K562 (cell line): ENCODE results near the gene ARHGAP28. TPM values are rescaled to one million over a fixed set of nuclear protein-coding genes. Genes with fewer than 3 reads are reported as not detected.
A peak's percentile ranks its signal among the peaks of the same experiment; 100 is the strongest.

Experiments
- ATAC-seq: fragments of 200-7000 bp; cut with Tn5 transposase; 3 replicates; pipeline ENCODE4 v1.9.1; 2020; ENCODE audit warnings: moderate library complexity
- BruUV-seq: library from RNA; stranded (reverse); fragments of 400-500 nt; replicated peaks from 2 replicates; lab custom pipeline; 2021; lab: Mats Ljungman, UMichigan
- CTCF ChIA-PET: fragments of 300-600 bp; formaldehyde crosslinking; extraction: SDS; loops from one replicate; lab custom pipeline; 2021; ENCODE audit warnings: low intra/inter-chr PET ratio; lab: Yijun Ruan, JAX
- POLR2A ChIA-PET: fragments of 300-600, 350-650 bp; sonication (Branson Sonifier 250); formaldehyde crosslinking; extraction: SDS; loops from one replicate; lab custom pipeline; 2021; ENCODE audit warnings: antibody characterized with exemption, inconsistent platforms; lab: Yijun Ruan, JAX
- DNase-seq, 4 experiments: peaks; one replicate each; pipeline versions ENCODE4 v3.0.0 to v3.0.0-alpha.2; 2011 to 2018; ENCODE audit warnings: low spot score in 3 of 4, mixed read lengths in 3 of 4; ENCODE audit errors: extremely low read depth in 1 of 4
- FAIRE-seq: peaks from 2 replicates; lab custom pipeline; 2011; peaks lifted over from hg19 to GRCh38; lab: Jason Lieb, UNC
- H2AFZ ChIP-seq: 2 replicates; pipeline ENCODE4 v1.6.0; 2011; ENCODE audit warnings: low read depth, low read length, control low read depth, inconsistent platforms
- H3K27ac ChIP-seq: fragments of 200-600 bp; 3 replicates; pipeline ENCODE4 v1.8.0; 2011; ENCODE audit warnings: low read depth, mild to moderate bottlenecking, control low read depth, inconsistent platforms, low read length, moderate library complexity, mixed read lengths; ENCODE audit errors: extremely low read depth
- H3K27me3 ChIP-seq, 2 experiments: fragments of 300-600 bp in 1 of 2; 2 replicates in 1 of 2; 3 replicates in 1 of 2; pipeline versions ENCODE4 v1.6.0 to v1.8.0; 2011; ENCODE audit warnings: inconsistent platforms in 2 of 2, low read length in 2 of 2, mild to moderate bottlenecking in 1 of 2, mixed read lengths in 1 of 2, moderate library complexity in 1 of 2; ENCODE audit not compliant: control insufficient read depth in 2 of 2, insufficient read depth in 2 of 2
- H3K36me3 ChIP-seq: fragments of 300-600 bp; 3 replicates; pipeline ENCODE4 v1.8.0; 2011; ENCODE audit warnings: mild to moderate bottlenecking, low read length, inconsistent platforms; ENCODE audit not compliant: control insufficient read depth, insufficient read depth
- H3K4me1 ChIP-seq, 2 experiments: fragments of 200-600 bp in 1 of 2; replicated peaks in 1 of 2; 2 replicates in 1 of 2; 3 replicates in 1 of 2; pipeline versions ENCODE4 v1.5.1 to v1.8.0; 2011; ENCODE audit warnings: inconsistent platforms in 2 of 2, low read length in 2 of 2, mild to moderate bottlenecking in 1 of 2, mixed read lengths in 1 of 2, moderate library complexity in 1 of 2; ENCODE audit not compliant: control insufficient read depth in 2 of 2, insufficient read depth in 2 of 2
- H3K4me2 ChIP-seq: 2 replicates; pipeline ENCODE4 v1.6.1; 2011; ENCODE audit warnings: low read length, control low read depth, inconsistent platforms, mixed read lengths; ENCODE audit not compliant: insufficient read depth
- H3K4me3 ChIP-seq: fragments of 200-600 bp; sonication (generic), shearing (Covaris generic); 2 replicates; pipeline ENCODE4 v1.5.1; 2016; ENCODE audit warnings: control low read depth, inconsistent platforms
- H3K79me2 ChIP-seq: fragments of 200-600 bp; 3 replicates; pipeline ENCODE4 v1.8.0; 2011; ENCODE audit warnings: low read length, inconsistent platforms; ENCODE audit not compliant: control insufficient read depth, insufficient read depth
- H3K9ac ChIP-seq, 2 experiments: 2 replicates each; pipeline versions ENCODE4 v1.6.0 to v1.6.1; 2011; ENCODE audit warnings: low read depth in 2 of 2, low read length in 2 of 2, control low read depth in 1 of 2, inconsistent platforms in 1 of 2, mild to moderate bottlenecking in 1 of 2, mixed read lengths in 1 of 2; ENCODE audit not compliant: insufficient read depth in 1 of 2
- H3K9me1 ChIP-seq: one replicate; pipeline ENCODE4 v1.6.0; 2011; ENCODE audit warnings: inconsistent platforms, mild to moderate bottlenecking, low read length, moderate library complexity; ENCODE audit not compliant: control insufficient read depth, insufficient read depth
- H3K9me3 ChIP-seq: replicated peaks from 2 replicates; pipeline ENCODE4 v1.5.1; 2011; ENCODE audit warnings: low read depth, low read length, inconsistent platforms; ENCODE audit not compliant: control insufficient read depth, insufficient read depth
- H4K20me1 ChIP-seq: replicated peaks from 2 replicates; pipeline ENCODE4 v1.6.1; 2011; ENCODE audit warnings: low read length, inconsistent platforms, mixed read lengths; ENCODE audit not compliant: control insufficient read depth, insufficient read depth
- GTF2E2 ChIP-seq: fragments of 200-800 bp; sonication (Bioruptor generic); IDR thresholded peaks from 2 replicates; pipeline ENCODE4 v1.6.1; 2016; ENCODE audit warnings: missing genetic modification characterization, missing compliant biosample characterization
- NFE2 ChIP-seq: IDR thresholded peaks from 2 replicates; pipeline ENCODE4 v1.6.1; 2014; ENCODE audit warnings: antibody characterized with exemption, low read depth
- PHF20 ChIP-seq: fragments of 450-650 bp; IDR thresholded peaks from 2 replicates; pipeline ENCODE4 v1.6.1; 2018; ENCODE audit not compliant: partially characterized antibody
- SMC3 ChIP-seq: conservative IDR thresholded peaks from 2 replicates; pipeline ENCODE4 v1.6.1; 2011; ENCODE audit warnings: low read depth, low read length, improper control_type of control experiment; ENCODE audit not compliant: insufficient read depth
- TAF1 ChIP-seq: IDR thresholded peaks from 2 replicates; pipeline ENCODE4 v1.6.1; 2011; ENCODE audit warnings: mild to moderate bottlenecking, low read length, moderate library complexity; ENCODE audit not compliant: insufficient read depth, control insufficient read depth, severe bottlenecking; ENCODE audit errors: extremely low read depth
- WGBS: fragments of 100-300 bp; shearing (Covaris generic); methylation state at CpG from one replicate; pipeline ENCODE4 v1.1.6; 2016; ENCODE audit warnings: low coverage, mixed read lengths; ENCODE audit not compliant: insufficient coverage; ENCODE audit errors: missing lambda C conversion rate; 5-methylcytosine and 5-hydroxymethylcytosine counted together
- in situ Hi-C: fragments of 300-500 bp; cut with MboI; formaldehyde crosslinking; loops from 4 replicates; pipeline ENCODE4 v1.15.0; 2018; ENCODE audit warnings: inconsistent platforms, mixed read lengths
- intact Hi-C: fragments of 100-400 bp; cut with micrococcal nuclease; formaldehyde crosslinking; loops from 2 replicates; pipeline ENCODE4 v1.14.2; 2022
- polyA plus RNA-seq, 8 experiments: library from polyadenylated mRNA; depleted of rRNA in 4 of 8; stranded (reverse) in 5 of 8; unstranded in 3 of 8; fragments of >200 nt; fragmentation: Nextera tagmentation in 2 of 8; fragmentation: Illumina TruSeq in 1 of 8; extraction: Ambion mirVana in 2 of 8; extraction: Trizol in 1 of 8; gene quantifications; 2 replicates each; pipeline versions ENCODE4 v1.2.1 to v1.2.3, GENCODE V29; 2011 to 2014; ENCODE audit warnings: inconsistent platforms in 1 of 8, missing spikeins in 1 of 8
- total RNA-seq, 7 experiments: library from RNA; depleted of rRNA in 6 of 7; stranded (reverse); fragments of >200 nt in 6 of 7; fragmentation: Illumina TruSeq in 2 of 7; extraction: Trizol in 2 of 7; gene quantifications; 2 replicates each; pipeline versions ENCODE4 v1.2.1 to v1.2.3, GENCODE V29; 2011 to 2021; ENCODE audit warnings: low replicate concordance in 1 of 7

Gene ARHGAP28
- total and polyA plus RNA-seq, 9 of the 15 experiments (the other 6 are each of a cell fraction or from before 2014, with no cell fraction given) = 0.93 to 5.9 (median 5.0) TPM

DNA sequence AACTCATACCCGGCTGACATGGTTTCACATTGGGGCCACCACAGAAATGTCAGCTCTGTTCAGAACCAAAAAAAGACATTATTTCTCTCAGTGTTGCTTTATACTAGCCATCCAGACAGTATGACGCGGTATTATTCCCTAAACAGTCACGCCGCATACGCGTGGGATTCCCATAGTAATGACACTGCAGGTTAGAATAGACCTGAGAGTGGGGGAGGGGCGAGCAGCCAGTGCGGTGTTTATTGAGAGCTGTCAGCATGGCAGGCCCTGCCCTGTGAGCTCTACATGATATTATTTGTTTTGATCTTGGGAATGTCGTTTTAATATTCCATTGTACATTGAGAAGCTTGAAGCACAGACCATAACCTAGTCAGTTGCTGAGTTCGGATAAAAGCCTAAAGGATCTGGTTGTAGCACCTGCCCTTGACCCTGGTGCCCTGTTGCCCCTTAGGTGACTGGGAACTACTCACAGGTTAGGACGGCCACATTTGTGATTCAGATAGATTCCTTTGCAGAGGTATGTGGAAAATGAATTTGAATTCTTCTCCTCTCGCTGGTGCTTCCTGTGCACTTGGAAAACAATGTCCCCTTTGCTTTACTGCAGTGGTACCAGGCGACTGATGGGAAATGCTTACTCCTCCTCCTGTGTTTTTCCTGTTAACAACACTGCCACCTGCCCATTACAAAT, 150.1 kb downstream of the ARHGAP28 start:
- in situ Hi-C loops (loop anchor here (10.0 to 25.0 kb wide), 3 partner anchors 345 to 1817 kb away; no protein-coding TSS in a partner anchor), intact Hi-C loops (loop anchor here (2.0 kb wide), 1 partner anchor 197 kb away; no protein-coding TSS in a partner anchor)
- Histone ChIP-seq H2AFZ (no peak overlapping the region), H3K4me1 (no peaks in the 10 kb centered on the region; a peak in 1 of 5 replicates), H3K79me2 (no peaks in the 10 kb centered on the region), H3K27me3 (peaks cover 0 to 10% of the 10 kb centered on the region in 2 experiments; a peak in 1 of 5 replicates), H4K20me1 (no peaks in the 10 kb centered on the region), H3K9me3 (no peaks in the 10 kb centered on the region), H3K27ac (no peak overlapping the region), H3K9ac (no peak overlapping the region), H3K4me2 (0 out of 2 replicates have a peak overlapping the region, but pooled peaks have one; percentile 2), H3K4me3 (no peak overlapping the region), H3K36me3 (no peaks in the 10 kb centered on the region), H3K9me1 (no peaks in the 10 kb centered on the region)
- BruUV-seq = no TSS peak
- no peak for FAIRE-seq
- CTCF ChIA-PET = interaction anchor here (0.7 kb wide), 1 partner anchor 336 kb away, joined by 3 read pairs; no protein-coding TSS in a partner anchor
- peak; percentile 64 for ATAC-seq
- POLR2A ChIA-PET = no interaction called here
- TF ChIP-seq GTF2E2 (tag) (no peak), NFE2 (0 out of 2 replicates have a peak, but pooled peaks have one; percentile 15), TAF1 (no peak), SMC3 (no peak), PHF20 (no peak)
- WGBS = 6% methylated on average over 14 of the region's 14 CpGs
- peak in 1 of 4 experiments; percentile 8 for DNase-seq
